ENCODE results near the gene ZNF775. TPM values are rescaled to one million over a fixed set of nuclear protein-coding genes. Genes with fewer than 3 reads are reported as not detected.
A peak's percentile ranks its signal among the peaks of the same experiment; 100 is the strongest.

The ZNF775 gene
- total and polyA plus RNA-seq, 8 donors: 4.0 to 11.7 (median 5.8) TPM

- TF ChIP-seq, protein P1, sequence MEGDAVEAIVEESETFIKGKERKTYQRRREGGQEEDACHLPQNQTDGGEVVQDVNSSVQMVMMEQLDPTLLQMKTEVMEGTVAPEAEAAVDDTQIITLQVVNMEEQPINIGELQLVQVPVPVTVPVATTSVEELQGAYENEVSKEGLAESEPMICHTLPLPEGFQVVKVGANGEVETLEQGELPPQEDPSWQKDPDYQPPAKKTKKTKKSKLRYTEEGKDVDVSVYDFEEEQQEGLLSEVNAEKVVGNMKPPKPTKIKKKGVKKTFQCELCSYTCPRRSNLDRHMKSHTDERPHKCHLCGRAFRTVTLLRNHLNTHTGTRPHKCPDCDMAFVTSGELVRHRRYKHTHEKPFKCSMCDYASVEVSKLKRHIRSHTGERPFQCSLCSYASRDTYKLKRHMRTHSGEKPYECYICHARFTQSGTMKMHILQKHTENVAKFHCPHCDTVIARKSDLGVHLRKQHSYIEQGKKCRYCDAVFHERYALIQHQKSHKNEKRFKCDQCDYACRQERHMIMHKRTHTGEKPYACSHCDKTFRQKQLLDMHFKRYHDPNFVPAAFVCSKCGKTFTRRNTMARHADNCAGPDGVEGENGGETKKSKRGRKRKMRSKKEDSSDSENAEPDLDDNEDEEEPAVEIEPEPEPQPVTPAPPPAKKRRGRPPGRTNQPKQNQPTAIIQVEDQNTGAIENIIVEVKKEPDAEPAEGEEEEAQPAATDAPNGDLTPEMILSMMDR (IDR thresholded peaks at IDR 0.05): no peak
- no peaks in the 10 kb centered on the region for H3K36me3 ChIP-seq
- DNase-seq (no peak), ATAC-seq (no peak)
- no peak overlapping the region for H3K27ac ChIP-seq
- peaks cover 3 to 23% of the 10 kb centered on the region in 2 donors for H3K4me1 ChIP-seq
- intact Hi-C loops (cut with DNase I): no loop called here
- no peaks in the 10 kb centered on the region for H3K27me3 ChIP-seq
- no peaks in the 10 kb centered on the region for H3K9me3 ChIP-seq
- no peak overlapping the region for H3K4me3 ChIP-seq
Observed at GRCh38 chr7:150363370-150363769, 15.8 kb upstream of the ZNF775 start.

- TF ChIP-seq, protein P1 (IDR thresholded peaks at IDR 0.05): no peak
- Histone ChIP-seq H3K4me1 (peaks cover 3 to 23% of the 10 kb centered on the region in 2 donors), H3K36me3 (no peaks in the 10 kb centered on the region), H3K9me3 (no peaks in the 10 kb centered on the region), H3K27me3 (no peaks in the 10 kb centered on the region), H3K4me3 (no peak overlapping the region), H3K27ac (peak overlapping the region in 1 of 2 donors; percentile 46)
- DNase-seq: no peak
- ATAC-seq: no peak
- intact Hi-C loops (cut with DNase I): no loop called here
Observed at GRCh38 chr7:150363872-150364271, 15.3 kb upstream of the ZNF775 start.

- intact Hi-C loops (cut with DNase I): no loop called here
- Histone ChIP-seq H3K27me3 (no peaks in the 10 kb centered on the region), H3K9me3 (no peaks in the 10 kb centered on the region), H3K36me3 (no peaks in the 10 kb centered on the region), H3K4me3 (no peak overlapping the region), H3K27ac (no peak overlapping the region), H3K4me1 (peaks cover 11 to 32% of the 10 kb centered on the region in 2 donors)
- ATAC-seq: no peak
- TF ChIP-seq, protein P1 (IDR thresholded peaks at IDR 0.05): no peak
- DNase-seq: no peak
Observed at GRCh38 chr7:150365194-150365593, 13.9 kb upstream of the ZNF775 start.

- H3K27ac ChIP-seq: peak overlapping the region in 1 of 2 donors; percentile 59
Observed at GRCh38 chr7:150365673-150366398, 13.3 kb upstream of the ZNF775 start.

GRCh38 chr7:150367677-150368095 lies 11.4 kb upstream of the ZNF775 start:
- TF ChIP-seq, protein P1 (IDR thresholded peaks at IDR 0.05): no peak
- peaks cover 0 to 22% of the 10 kb centered on the region in 2 donors for H3K36me3 ChIP-seq
- ATAC-seq: peak; percentile 73
- peak overlapping the region; percentile 88 to 92 for H3K4me3 ChIP-seq
- intact Hi-C loops (cut with DNase I): no loop called here
- DNase-seq: no peak
- no peaks in the 10 kb centered on the region for H3K27me3 ChIP-seq
- peak overlapping the region; percentile 96 for H3K27ac ChIP-seq
- H3K4me1 ChIP-seq: peaks cover 15 to 49% of the 10 kb centered on the region in 2 donors
- H3K9me3 ChIP-seq: no peaks in the 10 kb centered on the region

More at GRCh38 chr7:150365673-150366398, 13.3 kb upstream of the ZNF775 start:
- Histone ChIP-seq H3K36me3 (peaks cover 0 to 4% of the 10 kb centered on the region in 2 donors), H3K9me3 (no peaks in the 10 kb centered on the region), H3K27me3 (no peaks in the 10 kb centered on the region), H3K4me1 (peaks cover 15 to 39% of the 10 kb centered on the region in 2 donors), H3K4me3 (no peak overlapping the region)
- TF ChIP-seq, protein P1 (IDR thresholded peaks at IDR 0.05): no peak
- intact Hi-C loops (cut with DNase I): no loop called here
- DNase-seq (no peak), ATAC-seq (no peak)
